Measurements from ENCODE around the gene SUN2. TPM values are rescaled to one million over a fixed set of nuclear protein-coding genes. Genes with fewer than 3 reads are reported as not detected.

The SUN2 gene
- polyA plus RNA-seq, 1 donor from 2014 or later, result 172 TPM

DNA sequence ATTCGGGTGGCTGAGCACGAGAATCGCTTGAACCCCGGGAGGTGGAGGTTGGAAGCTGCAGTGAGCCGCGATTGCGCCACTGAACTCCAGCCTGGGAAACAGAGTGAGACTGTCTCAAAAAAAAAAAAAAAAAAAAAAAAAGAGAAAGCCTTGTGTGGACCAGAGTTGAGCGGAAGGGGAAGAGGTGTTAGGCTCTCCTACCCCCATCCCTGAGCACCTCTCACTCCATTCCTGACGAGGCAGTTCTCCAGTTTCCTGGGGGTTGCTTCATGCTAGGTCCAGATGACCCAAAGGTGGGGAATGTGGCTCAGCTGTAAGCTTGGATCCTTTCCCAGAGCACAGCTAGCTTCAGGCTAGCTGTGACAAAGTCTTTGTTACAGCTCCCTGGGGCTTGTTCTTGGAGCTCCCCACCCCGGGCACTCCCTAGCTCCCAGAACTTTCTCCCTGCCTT lies 46.9 kb upstream of the SUN2 start:
- Histone ChIP-seq H3K36me3 (ENCODE audit: insufficient read depth, low read length) (no peaks in the 10 kb centered on the region), H3K9me2 (ENCODE audit: insufficient read depth, low read length) (no peaks in the 10 kb centered on the region), H3K79me2 (replicated peaks; ENCODE audit: insufficient read depth, low read length) (no peaks in the 10 kb centered on the region), H3K9me3 (ENCODE audit: low read length) (no peaks in the 10 kb centered on the region), H3K9ac (ENCODE audit: low read length) (no peak overlapping the region), H3F3A (ENCODE audit: insufficient read depth, low read length, poor library complexity, severe bottlenecking) (no peaks in the 10 kb centered on the region), H2AFZ (ENCODE audit: low read depth, low read length) (no peak overlapping the region), H3K4me3 (ENCODE audit: low read length) (no peak overlapping the region), H4K20me1 (ENCODE audit: insufficient read depth) (no peaks in the 10 kb centered on the region), H3K27ac (ENCODE audit: low read length) (no peak overlapping the region), H3K4me2 (ENCODE audit: low read length) (no peak overlapping the region), H3K27me3 (ENCODE audit: insufficient read depth, low read depth, low read length) (no peaks in the 10 kb centered on the region)
- TF ChIP-seq, protein P1, sequence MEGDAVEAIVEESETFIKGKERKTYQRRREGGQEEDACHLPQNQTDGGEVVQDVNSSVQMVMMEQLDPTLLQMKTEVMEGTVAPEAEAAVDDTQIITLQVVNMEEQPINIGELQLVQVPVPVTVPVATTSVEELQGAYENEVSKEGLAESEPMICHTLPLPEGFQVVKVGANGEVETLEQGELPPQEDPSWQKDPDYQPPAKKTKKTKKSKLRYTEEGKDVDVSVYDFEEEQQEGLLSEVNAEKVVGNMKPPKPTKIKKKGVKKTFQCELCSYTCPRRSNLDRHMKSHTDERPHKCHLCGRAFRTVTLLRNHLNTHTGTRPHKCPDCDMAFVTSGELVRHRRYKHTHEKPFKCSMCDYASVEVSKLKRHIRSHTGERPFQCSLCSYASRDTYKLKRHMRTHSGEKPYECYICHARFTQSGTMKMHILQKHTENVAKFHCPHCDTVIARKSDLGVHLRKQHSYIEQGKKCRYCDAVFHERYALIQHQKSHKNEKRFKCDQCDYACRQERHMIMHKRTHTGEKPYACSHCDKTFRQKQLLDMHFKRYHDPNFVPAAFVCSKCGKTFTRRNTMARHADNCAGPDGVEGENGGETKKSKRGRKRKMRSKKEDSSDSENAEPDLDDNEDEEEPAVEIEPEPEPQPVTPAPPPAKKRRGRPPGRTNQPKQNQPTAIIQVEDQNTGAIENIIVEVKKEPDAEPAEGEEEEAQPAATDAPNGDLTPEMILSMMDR (IDR thresholded peaks at IDR 0.05; ENCODE audit: poor library complexity, severe bottlenecking), result no peak
- TF ChIP-seq EZH2 (IDR thresholded peaks at IDR 0.05; ENCODE audit: borderline replicate concordance, insufficient read depth, low read length, poor library complexity, severe bottlenecking) (no peak), SMC3 (conservative IDR thresholded peaks at IDR 0.05; ENCODE audit: poor library complexity) (no peak), MXI1 (conservative IDR thresholded peaks at IDR 0.05; ENCODE audit: poor library complexity, severe bottlenecking) (no peak), REST (IDR thresholded peaks at IDR 0.05; ENCODE audit: borderline replicate concordance) (no peak), EP300 (conservative IDR thresholded peaks at IDR 0.05; ENCODE audit: poor library complexity, severe bottlenecking) (no peak), TAF1 (IDR thresholded peaks at IDR 0.05; ENCODE audit: low read depth) (no peak), POLR2AphosphoS5 (IDR thresholded peaks at IDR 0.05) (no peak), RAD21 (conservative IDR thresholded peaks at IDR 0.05) (no peak)

- Histone ChIP-seq H3K9ac (ENCODE audit: low read length) (no peak overlapping the region), H3K9me3 (ENCODE audit: low read length) (no peaks in the 10 kb centered on the region), H3K4me3 (ENCODE audit: low read length) (no peak overlapping the region), H3K4me2 (ENCODE audit: low read length) (no peak overlapping the region), H3K27ac (ENCODE audit: low read length) (no peak overlapping the region), H3K9me2 (ENCODE audit: insufficient read depth, low read length) (no peaks in the 10 kb centered on the region), H3F3A (ENCODE audit: insufficient read depth, low read length, poor library complexity, severe bottlenecking) (no peaks in the 10 kb centered on the region), H3K79me2 (replicated peaks; ENCODE audit: insufficient read depth, low read length) (no peaks in the 10 kb centered on the region), H2AFZ (ENCODE audit: low read depth, low read length) (no peak overlapping the region), H3K27me3 (ENCODE audit: insufficient read depth, low read depth, low read length) (no peaks in the 10 kb centered on the region), H3K36me3 (ENCODE audit: insufficient read depth, low read length) (no peaks in the 10 kb centered on the region), H4K20me1 (ENCODE audit: insufficient read depth) (no peaks in the 10 kb centered on the region)
- TF ChIP-seq RAD21 (conservative IDR thresholded peaks at IDR 0.05), result no peak
Measured at GRCh38 chr22:38799265-38800002, 43.6 kb upstream of the SUN2 start.

Measured in neural cell (in vitro differentiated cells).